ENCODE data around the gene DYSF.

- no peak for TF ChIP-seq POLR2A (IDR thresholded peaks at IDR 0.05; ENCODE audit: low read length)
- no peak for TF ChIP-seq GATA1 (IDR thresholded peaks at IDR 0.05; ENCODE audit: low read depth, low read length)
Measured at GRCh38 chr2:71613953-71614925, 160.9 kb downstream of the DYSF start.
